HCT116 (cell line): ENCODE results near the gene KIF5C.

Experiments used
- ATF3 ChIP-seq: IDR thresholded peaks from 2 replicates; pipeline ENCODE4 v1.6.1; 2012
- EZH2 ChIP-seq: fragments of 200-600 bp; sonication (generic); IDR thresholded peaks from 2 replicates; pipeline ENCODE4 v1.6.1; 2017; ENCODE audit warnings: antibody characterized with exemption, mixed run types
- JUND ChIP-seq: IDR thresholded peaks from 2 replicates; pipeline ENCODE4 v1.6.1; 2012
- POLR2A ChIP-seq: IDR thresholded peaks from 2 replicates; pipeline ENCODE4 v1.7.0; 2011; ENCODE audit warnings: borderline replicate concordance; ENCODE audit not compliant: insufficient read depth, insufficient read length; ENCODE audit errors: extremely low read depth
- POLR2AphosphoS5 ChIP-seq: IDR thresholded peaks from 2 replicates; pipeline ENCODE4 v1.6.1; 2011; ENCODE audit warnings: mild to moderate bottlenecking, low read depth, low read length, moderate library complexity
- SP1 ChIP-seq: IDR thresholded peaks from 2 replicates; pipeline ENCODE4 v1.6.1; 2012; ENCODE audit warnings: low read depth
- YY1 ChIP-seq: IDR thresholded peaks from 2 replicates; pipeline ENCODE4 v1.6.1; 2011; ENCODE audit warnings: low read length, low read depth, moderate library complexity, mild to moderate bottlenecking; ENCODE audit not compliant: insufficient replicate concordance; ENCODE audit errors: extremely low read depth
- ZBTB33 ChIP-seq: IDR thresholded peaks from 2 replicates; pipeline ENCODE4 v1.6.1; 2011; ENCODE audit warnings: mild to moderate bottlenecking, low read length, moderate library complexity; ENCODE audit not compliant: insufficient replicate concordance; ENCODE audit errors: extremely low read depth
- TF ChIP-seq, protein P1 (sequence below), 3 experiments: fragments of 200-600 bp in 1 of 3; sonication (generic) in 1 of 3; IDR thresholded peaks in 2 of 3; conservative IDR thresholded peaks in 1 of 3; 2 replicates each; pipeline ENCODE4 v1.5.1; 2012 to 2017; ENCODE audit warnings: low read depth in 2 of 3, low read length in 2 of 3, antibody characterized with exemption in 1 of 3, borderline replicate concordance in 1 of 3, control low read depth in 1 of 3, mild to moderate bottlenecking in 1 of 3, mixed read lengths in 1 of 3, mixed run types in 1 of 3, moderate library complexity in 1 of 3; ENCODE audit not compliant: insufficient read depth in 1 of 3
- TF ChIP-seq, protein P2 (sequence below): IDR thresholded peaks from 2 replicates; pipeline ENCODE4 v1.6.1; 2012; ENCODE audit warnings: low read depth

DNA sequence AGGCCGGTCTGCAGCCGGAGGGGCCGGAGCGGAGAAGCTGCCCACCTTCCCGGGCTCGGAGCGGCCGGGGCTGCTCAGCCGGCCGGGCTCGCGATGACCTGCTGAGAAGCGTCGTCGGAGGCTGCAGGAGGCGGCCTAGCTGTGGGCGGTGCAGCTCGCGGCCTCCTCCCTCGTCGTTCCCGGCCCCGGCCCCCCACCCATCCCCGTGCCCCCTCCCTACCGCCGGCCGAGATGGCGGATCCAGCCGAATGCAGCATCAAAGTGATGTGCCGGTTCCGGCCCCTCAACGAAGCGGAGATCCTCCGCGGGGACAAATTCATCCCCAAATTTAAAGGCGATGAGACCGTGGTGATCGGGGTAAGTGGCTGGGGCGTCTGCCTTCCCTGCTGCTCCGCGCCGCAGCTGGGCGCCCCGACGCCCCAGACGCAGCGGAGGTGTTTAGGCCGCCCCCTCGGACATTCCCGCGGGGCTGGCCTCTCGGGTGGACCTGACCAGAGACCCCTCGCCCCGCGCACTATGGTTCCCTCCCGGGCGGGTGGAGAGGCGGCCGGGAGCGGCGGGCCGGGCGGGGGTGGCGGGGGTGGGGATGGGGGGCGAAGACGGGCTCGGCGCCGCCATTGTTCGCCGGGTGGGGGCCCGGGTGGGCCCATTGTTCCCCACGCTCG is 492 bp downstream of the KIF5C start:
- TF ChIP-seq YY1 (no peak), POLR2AphosphoS5 (no peak), SP1 (no peak), EZH2 (no peak), JUND (no peak), POLR2A (no peak), ATF3 (no peak), ZBTB33 (no peak)
- TF ChIP-seq, protein P1, sequence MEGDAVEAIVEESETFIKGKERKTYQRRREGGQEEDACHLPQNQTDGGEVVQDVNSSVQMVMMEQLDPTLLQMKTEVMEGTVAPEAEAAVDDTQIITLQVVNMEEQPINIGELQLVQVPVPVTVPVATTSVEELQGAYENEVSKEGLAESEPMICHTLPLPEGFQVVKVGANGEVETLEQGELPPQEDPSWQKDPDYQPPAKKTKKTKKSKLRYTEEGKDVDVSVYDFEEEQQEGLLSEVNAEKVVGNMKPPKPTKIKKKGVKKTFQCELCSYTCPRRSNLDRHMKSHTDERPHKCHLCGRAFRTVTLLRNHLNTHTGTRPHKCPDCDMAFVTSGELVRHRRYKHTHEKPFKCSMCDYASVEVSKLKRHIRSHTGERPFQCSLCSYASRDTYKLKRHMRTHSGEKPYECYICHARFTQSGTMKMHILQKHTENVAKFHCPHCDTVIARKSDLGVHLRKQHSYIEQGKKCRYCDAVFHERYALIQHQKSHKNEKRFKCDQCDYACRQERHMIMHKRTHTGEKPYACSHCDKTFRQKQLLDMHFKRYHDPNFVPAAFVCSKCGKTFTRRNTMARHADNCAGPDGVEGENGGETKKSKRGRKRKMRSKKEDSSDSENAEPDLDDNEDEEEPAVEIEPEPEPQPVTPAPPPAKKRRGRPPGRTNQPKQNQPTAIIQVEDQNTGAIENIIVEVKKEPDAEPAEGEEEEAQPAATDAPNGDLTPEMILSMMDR (IDR thresholded peaks at IDR 0.05 in 2 of 3, conservative IDR thresholded peaks at IDR 0.05 in 1 of 3; ENCODE audit: borderline replicate concordance in 1 of 3, insufficient read depth in 1 of 3, low read depth in 2 of 3, low read length in 2 of 3) = no peak
- TF ChIP-seq, protein P2, sequence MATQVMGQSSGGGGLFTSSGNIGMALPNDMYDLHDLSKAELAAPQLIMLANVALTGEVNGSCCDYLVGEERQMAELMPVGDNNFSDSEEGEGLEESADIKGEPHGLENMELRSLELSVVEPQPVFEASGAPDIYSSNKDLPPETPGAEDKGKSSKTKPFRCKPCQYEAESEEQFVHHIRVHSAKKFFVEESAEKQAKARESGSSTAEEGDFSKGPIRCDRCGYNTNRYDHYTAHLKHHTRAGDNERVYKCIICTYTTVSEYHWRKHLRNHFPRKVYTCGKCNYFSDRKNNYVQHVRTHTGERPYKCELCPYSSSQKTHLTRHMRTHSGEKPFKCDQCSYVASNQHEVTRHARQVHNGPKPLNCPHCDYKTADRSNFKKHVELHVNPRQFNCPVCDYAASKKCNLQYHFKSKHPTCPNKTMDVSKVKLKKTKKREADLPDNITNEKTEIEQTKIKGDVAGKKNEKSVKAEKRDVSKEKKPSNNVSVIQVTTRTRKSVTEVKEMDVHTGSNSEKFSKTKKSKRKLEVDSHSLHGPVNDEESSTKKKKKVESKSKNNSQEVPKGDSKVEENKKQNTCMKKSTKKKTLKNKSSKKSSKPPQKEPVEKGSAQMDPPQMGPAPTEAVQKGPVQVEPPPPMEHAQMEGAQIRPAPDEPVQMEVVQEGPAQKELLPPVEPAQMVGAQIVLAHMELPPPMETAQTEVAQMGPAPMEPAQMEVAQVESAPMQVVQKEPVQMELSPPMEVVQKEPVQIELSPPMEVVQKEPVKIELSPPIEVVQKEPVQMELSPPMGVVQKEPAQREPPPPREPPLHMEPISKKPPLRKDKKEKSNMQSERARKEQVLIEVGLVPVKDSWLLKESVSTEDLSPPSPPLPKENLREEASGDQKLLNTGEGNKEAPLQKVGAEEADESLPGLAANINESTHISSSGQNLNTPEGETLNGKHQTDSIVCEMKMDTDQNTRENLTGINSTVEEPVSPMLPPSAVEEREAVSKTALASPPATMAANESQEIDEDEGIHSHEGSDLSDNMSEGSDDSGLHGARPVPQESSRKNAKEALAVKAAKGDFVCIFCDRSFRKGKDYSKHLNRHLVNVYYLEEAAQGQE = no peak
